VCaP (cell line): Measurements from ENCODE around the gene TPI1.

Source experiments
- H3K27ac ChIP-seq: fragments of 450-650 bp; 2 replicates; pipeline ENCODE4 v1.5.1; 2017
- CTCF ChIP-seq: fragments of 450-650 bp; conservative IDR thresholded peaks from 2 replicates; pipeline ENCODE4 v1.5.1; 2017; ENCODE audit warnings: mild to moderate bottlenecking, moderate library complexity

The TPI1 gene

DNA sequence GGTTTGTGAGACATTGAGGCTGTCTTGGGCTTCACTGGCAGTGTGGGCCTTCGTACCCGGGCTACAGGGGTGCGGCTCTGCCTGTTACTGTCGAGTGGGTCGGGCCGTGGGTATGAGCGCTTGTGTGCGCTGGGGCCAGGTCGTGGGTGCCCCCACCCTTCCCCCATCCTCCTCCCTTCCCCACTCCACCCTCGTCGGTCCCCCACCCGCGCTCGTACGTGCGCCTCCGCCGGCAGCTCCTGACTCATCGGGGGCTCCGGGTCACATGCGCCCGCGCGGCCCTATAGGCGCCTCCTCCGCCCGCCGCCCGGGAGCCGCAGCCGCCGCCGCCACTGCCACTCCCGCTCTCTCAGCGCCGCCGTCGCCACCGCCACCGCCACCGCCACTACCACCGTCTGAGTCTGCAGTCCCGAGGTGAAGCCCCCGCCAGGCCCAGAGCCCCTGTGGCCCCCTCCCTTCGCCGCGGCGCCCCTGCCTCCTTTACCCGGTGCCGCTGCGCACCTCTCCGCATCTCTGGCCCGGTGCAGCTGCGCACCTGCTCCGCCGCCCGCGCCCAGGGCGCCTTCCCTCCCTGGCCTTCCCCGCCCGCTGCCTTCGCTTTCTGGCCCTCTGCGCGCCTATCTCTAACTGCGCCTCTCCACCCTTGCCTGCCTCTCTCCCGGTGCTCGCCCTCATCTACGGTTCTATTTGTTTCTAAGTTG is 47.1 kb downstream of the TPI1 start, which contains the start of gene ENO2:
Gene ENO2, plus strand, starts transcription at position 335 of the 701 bp plus-strand sequence. CDS start 1,253 bp downstream, outside the sequence.
- no peak for TF ChIP-seq CTCF
- H3K27ac ChIP-seq: peak within 1 kb of the TSS; percentile 68

- TF ChIP-seq CTCF: no peak
Observed at GRCh38 chr12:6914947-6915788, 47.8 kb downstream of the TPI1 start.

DNA sequence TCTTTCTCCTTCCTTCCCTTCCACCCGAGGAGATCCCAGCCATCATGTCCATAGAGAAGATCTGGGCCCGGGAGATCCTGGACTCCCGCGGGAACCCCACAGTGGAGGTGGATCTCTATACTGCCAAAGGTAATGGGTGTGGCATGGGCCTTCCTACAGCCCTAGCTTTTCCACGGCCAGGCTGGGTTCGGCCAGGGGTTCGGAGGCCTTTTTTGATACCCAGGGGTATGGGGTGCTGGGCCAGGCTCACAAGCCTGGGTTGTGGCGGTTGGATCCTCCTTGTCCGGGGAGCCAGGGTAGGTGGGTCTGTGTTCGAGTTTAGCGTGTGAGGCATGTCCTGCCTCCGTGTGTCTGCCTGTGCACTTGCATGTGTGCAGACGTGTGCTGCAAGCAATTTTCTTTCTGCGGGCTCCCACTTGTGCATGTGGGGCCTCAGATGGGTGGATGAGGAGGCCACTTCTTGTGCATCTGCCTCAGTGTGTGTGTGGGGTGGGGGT is 48.5 kb downstream of the TPI1 start:
- TF ChIP-seq CTCF: no peak
- no peak overlapping the region for H3K27ac ChIP-seq

More at GRCh38 chr12:6914947-6915788, 47.8 kb downstream of the TPI1 start:
- H3K27ac ChIP-seq: peak overlapping the region; percentile 68

GRCh38 chr12:6916426-6917200 is 49.3 kb downstream of the TPI1 start:
- no peak for TF ChIP-seq CTCF
- no peak overlapping the region for H3K27ac ChIP-seq

GRCh38 chr12:6917491-6918231 is 50.3 kb downstream of the TPI1 start:
- H3K27ac ChIP-seq: no peak overlapping the region
- TF ChIP-seq CTCF: no peak

DNA sequence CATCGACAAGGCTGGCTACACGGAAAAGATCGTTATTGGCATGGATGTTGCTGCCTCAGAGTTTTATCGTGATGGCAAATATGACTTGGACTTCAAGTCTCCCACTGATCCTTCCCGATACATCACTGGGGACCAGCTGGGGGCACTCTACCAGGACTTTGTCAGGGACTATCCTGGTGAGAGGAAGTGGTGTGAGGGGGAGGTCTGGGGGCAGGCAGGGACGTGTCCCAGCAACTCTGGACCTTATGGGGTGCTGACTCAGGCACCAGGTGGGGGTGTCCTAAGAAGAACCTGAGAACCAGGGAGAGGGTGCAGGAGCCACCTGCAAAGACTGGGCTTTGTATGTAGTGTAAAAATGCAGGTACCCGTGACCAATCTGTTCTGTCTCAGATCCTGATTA is 52.3 kb downstream of the TPI1 start:
- TF ChIP-seq CTCF: no peak
- no peak overlapping the region for H3K27ac ChIP-seq
